K562 (cell line): ENCODE data around the gene RNASEH1. TPM values are rescaled to one million over a fixed set of nuclear protein-coding genes. Genes with fewer than 3 reads are reported as not detected.

ENCODE experiments used
- ATAC-seq: fragments of 200-7000 bp; cut with Tn5 transposase; 3 replicates; pipeline ENCODE4 v1.9.1; 2020; ENCODE audit warnings: moderate library complexity
- BruUV-seq: library from RNA; stranded (reverse); fragments of 400-500 nt; replicated peaks from 2 replicates; lab custom pipeline; 2021; lab: Mats Ljungman, UMichigan
- CTCF ChIA-PET: fragments of 300-600 bp; formaldehyde crosslinking; extraction: SDS; loops from one replicate; lab custom pipeline; 2021; ENCODE audit warnings: low intra/inter-chr PET ratio; lab: Yijun Ruan, JAX
- POLR2A ChIA-PET: fragments of 300-600, 350-650 bp; sonication (Branson Sonifier 250); formaldehyde crosslinking; extraction: SDS; loops from one replicate; lab custom pipeline; 2021; ENCODE audit warnings: antibody characterized with exemption, inconsistent platforms; lab: Yijun Ruan, JAX
- DNase-seq, 4 experiments: peaks; one replicate each; pipeline versions ENCODE4 v3.0.0 to v3.0.0-alpha.2; 2011 to 2018; ENCODE audit warnings: low spot score in 3 of 4, mixed read lengths in 3 of 4; ENCODE audit errors: extremely low read depth in 1 of 4
- FAIRE-seq: peaks from 2 replicates; lab custom pipeline; 2011; peaks lifted over from hg19 to GRCh38; lab: Jason Lieb, UNC
- H2AFZ ChIP-seq: 2 replicates; pipeline ENCODE4 v1.6.0; 2011; ENCODE audit warnings: low read depth, low read length, control low read depth, inconsistent platforms
- H3K27ac ChIP-seq: fragments of 200-600 bp; 3 replicates; pipeline ENCODE4 v1.8.0; 2011; ENCODE audit warnings: low read depth, mild to moderate bottlenecking, control low read depth, inconsistent platforms, low read length, moderate library complexity, mixed read lengths; ENCODE audit errors: extremely low read depth
- H3K27me3 ChIP-seq, 2 experiments: fragments of 300-600 bp in 1 of 2; 2 replicates in 1 of 2; 3 replicates in 1 of 2; pipeline versions ENCODE4 v1.6.0 to v1.8.0; 2011; ENCODE audit warnings: inconsistent platforms in 2 of 2, low read length in 2 of 2, mild to moderate bottlenecking in 1 of 2, mixed read lengths in 1 of 2, moderate library complexity in 1 of 2; ENCODE audit not compliant: control insufficient read depth in 2 of 2, insufficient read depth in 2 of 2
- H3K36me3 ChIP-seq: fragments of 300-600 bp; 3 replicates; pipeline ENCODE4 v1.8.0; 2011; ENCODE audit warnings: mild to moderate bottlenecking, low read length, inconsistent platforms; ENCODE audit not compliant: control insufficient read depth, insufficient read depth
- H3K4me1 ChIP-seq, 2 experiments: fragments of 200-600 bp in 1 of 2; replicated peaks in 1 of 2; 2 replicates in 1 of 2; 3 replicates in 1 of 2; pipeline versions ENCODE4 v1.5.1 to v1.8.0; 2011; ENCODE audit warnings: inconsistent platforms in 2 of 2, low read length in 2 of 2, mild to moderate bottlenecking in 1 of 2, mixed read lengths in 1 of 2, moderate library complexity in 1 of 2; ENCODE audit not compliant: control insufficient read depth in 2 of 2, insufficient read depth in 2 of 2
- H3K4me2 ChIP-seq: 2 replicates; pipeline ENCODE4 v1.6.1; 2011; ENCODE audit warnings: low read length, control low read depth, inconsistent platforms, mixed read lengths; ENCODE audit not compliant: insufficient read depth
- H3K4me3 ChIP-seq: fragments of 200-600 bp; sonication (generic), shearing (Covaris generic); 2 replicates; pipeline ENCODE4 v1.5.1; 2016; ENCODE audit warnings: control low read depth, inconsistent platforms
- H3K79me2 ChIP-seq: fragments of 200-600 bp; 3 replicates; pipeline ENCODE4 v1.8.0; 2011; ENCODE audit warnings: low read length, inconsistent platforms; ENCODE audit not compliant: control insufficient read depth, insufficient read depth
- H3K9ac ChIP-seq, 2 experiments: 2 replicates each; pipeline versions ENCODE4 v1.6.0 to v1.6.1; 2011; ENCODE audit warnings: low read depth in 2 of 2, low read length in 2 of 2, control low read depth in 1 of 2, inconsistent platforms in 1 of 2, mild to moderate bottlenecking in 1 of 2, mixed read lengths in 1 of 2; ENCODE audit not compliant: insufficient read depth in 1 of 2
- H3K9me1 ChIP-seq: one replicate; pipeline ENCODE4 v1.6.0; 2011; ENCODE audit warnings: inconsistent platforms, mild to moderate bottlenecking, low read length, moderate library complexity; ENCODE audit not compliant: control insufficient read depth, insufficient read depth
- H3K9me3 ChIP-seq: replicated peaks from 2 replicates; pipeline ENCODE4 v1.5.1; 2011; ENCODE audit warnings: low read depth, low read length, inconsistent platforms; ENCODE audit not compliant: control insufficient read depth, insufficient read depth
- H4K20me1 ChIP-seq: replicated peaks from 2 replicates; pipeline ENCODE4 v1.6.1; 2011; ENCODE audit warnings: low read length, inconsistent platforms, mixed read lengths; ENCODE audit not compliant: control insufficient read depth, insufficient read depth
- CHD1 ChIP-seq: fragments of 200-600 bp; sonication (generic); IDR thresholded peaks from one replicate; pipeline ENCODE4 v1.6.1; 2012; ENCODE audit warnings: mild to moderate bottlenecking, moderate library complexity, low read length, inconsistent platforms
- FOSL1 ChIP-seq: fragments of 200-800 bp; sonication (Bioruptor generic); conservative IDR thresholded peaks from 2 replicates; pipeline ENCODE4 v1.6.1; 2016; ENCODE audit warnings: missing genetic modification characterization, missing compliant biosample characterization
- GTF2E2 ChIP-seq: fragments of 200-800 bp; sonication (Bioruptor generic); IDR thresholded peaks from 2 replicates; pipeline ENCODE4 v1.6.1; 2016; ENCODE audit warnings: missing genetic modification characterization, missing compliant biosample characterization
- PRMT5 ChIP-seq: sonication (generic); formaldehyde crosslinking; IDR thresholded peaks from 2 replicates; pipeline ENCODE4 v1.5.0; 2020; ENCODE audit warnings: missing genetic modification reagents
- PURB ChIP-seq: sonication (generic); formaldehyde crosslinking; IDR thresholded peaks from 2 replicates; pipeline ENCODE4 v1.9.0; 2021; ENCODE audit warnings: low read depth, mild to moderate bottlenecking, missing genetic modification reagents
- RB1 ChIP-seq: fragments of 450-650 bp; IDR thresholded peaks from 2 replicates; pipeline ENCODE4 v1.6.1; 2017; ENCODE audit warnings: low read depth, mild to moderate bottlenecking
- TAF9B ChIP-seq: fragments of 450-650 bp; IDR thresholded peaks from 2 replicates; pipeline ENCODE4 v1.6.1; 2018; ENCODE audit warnings: mild to moderate bottlenecking; ENCODE audit not compliant: partially characterized antibody
- YY1 ChIP-seq, 3 experiments: IDR thresholded peaks; 2 replicates each; pipeline ENCODE4 v1.6.1; 2011; ENCODE audit warnings: low read length in 2 of 3, mild to moderate bottlenecking in 2 of 3, moderate library complexity in 2 of 3, borderline replicate concordance in 1 of 3, control low read depth in 1 of 3, low read depth in 1 of 3; ENCODE audit not compliant: insufficient read depth in 3 of 3, insufficient replicate concordance in 2 of 3, control insufficient read depth in 1 of 3, insufficient read length in 1 of 3; ENCODE audit errors: extremely low read depth in 1 of 3
- ZFP30 ChIP-seq: fragments of 250-450 bp; sonication (Bioruptor Pico); IDR thresholded peaks from 2 replicates; pipeline ENCODE4 v1.8.0; 2022; ENCODE audit warnings: moderate library complexity, mild to moderate bottlenecking, inconsistent platforms, borderline replicate concordance
- WGBS: fragments of 100-300 bp; shearing (Covaris generic); methylation state at CpG from one replicate; pipeline ENCODE4 v1.1.6; 2016; ENCODE audit warnings: low coverage, mixed read lengths; ENCODE audit not compliant: insufficient coverage; ENCODE audit errors: missing lambda C conversion rate; 5-methylcytosine and 5-hydroxymethylcytosine counted together
- in situ Hi-C: fragments of 300-500 bp; cut with MboI; formaldehyde crosslinking; loops from 4 replicates; pipeline ENCODE4 v1.15.0; 2018; ENCODE audit warnings: inconsistent platforms, mixed read lengths
- intact Hi-C: fragments of 100-400 bp; cut with micrococcal nuclease; formaldehyde crosslinking; loops from 2 replicates; pipeline ENCODE4 v1.14.2; 2022
- polyA plus RNA-seq, 8 experiments: library from polyadenylated mRNA; depleted of rRNA in 4 of 8; stranded (reverse) in 5 of 8; unstranded in 3 of 8; fragments of >200 nt; fragmentation: Nextera tagmentation in 2 of 8; fragmentation: Illumina TruSeq in 1 of 8; extraction: Ambion mirVana in 2 of 8; extraction: Trizol in 1 of 8; gene quantifications; 2 replicates each; pipeline versions ENCODE4 v1.2.1 to v1.2.3, GENCODE V29; 2011 to 2014; ENCODE audit warnings: inconsistent platforms in 1 of 8, missing spikeins in 1 of 8
- total RNA-seq, 7 experiments: library from RNA; depleted of rRNA in 6 of 7; stranded (reverse); fragments of >200 nt in 6 of 7; fragmentation: Illumina TruSeq in 2 of 7; extraction: Trizol in 2 of 7; gene quantifications; 2 replicates each; pipeline versions ENCODE4 v1.2.1 to v1.2.3, GENCODE V29; 2011 to 2021; ENCODE audit warnings: low replicate concordance in 1 of 7
- TF ChIP-seq, protein P1 (sequence below), 3 experiments: fragments of 200-800 bp in 1 of 3; fragments of 250-450 bp in 1 of 3; fragments of 450-650 bp in 1 of 3; sonication (Bioruptor Pico) in 1 of 3; sonication (Bioruptor generic) in 1 of 3; formaldehyde crosslinking in 1 of 3; IDR thresholded peaks; 2 replicates each; pipeline versions ENCODE4 v1.6.1 to v1.8.0; 2016 to 2022; ENCODE audit warnings: mild to moderate bottlenecking in 2 of 3, missing genetic modification characterization in 2 of 3, missing compliant biosample characterization in 1 of 3, moderate library complexity in 1 of 3
- TF ChIP-seq, protein P2 (sequence below): fragments of 450-650 bp; formaldehyde crosslinking; IDR thresholded peaks from 2 replicates; pipeline ENCODE4 v1.4.0; 2020; ENCODE audit warnings: mild to moderate bottlenecking, moderate library complexity
- TF ChIP-seq, protein P3 (sequence below), 2 experiments: IDR thresholded peaks; 2 replicates each; pipeline ENCODE4 v1.6.1; 2012; ENCODE audit warnings: improper control_type of control experiment in 2 of 2, low read depth in 2 of 2, low read length in 2 of 2, borderline replicate concordance in 1 of 2

The RNASEH1 gene
- total and polyA plus RNA-seq, 9 of the 15 experiments (the other 6 are each of a cell fraction or from before 2014, with no cell fraction given), result 25.7 to 47.5 (median 42.8) TPM

DNA sequence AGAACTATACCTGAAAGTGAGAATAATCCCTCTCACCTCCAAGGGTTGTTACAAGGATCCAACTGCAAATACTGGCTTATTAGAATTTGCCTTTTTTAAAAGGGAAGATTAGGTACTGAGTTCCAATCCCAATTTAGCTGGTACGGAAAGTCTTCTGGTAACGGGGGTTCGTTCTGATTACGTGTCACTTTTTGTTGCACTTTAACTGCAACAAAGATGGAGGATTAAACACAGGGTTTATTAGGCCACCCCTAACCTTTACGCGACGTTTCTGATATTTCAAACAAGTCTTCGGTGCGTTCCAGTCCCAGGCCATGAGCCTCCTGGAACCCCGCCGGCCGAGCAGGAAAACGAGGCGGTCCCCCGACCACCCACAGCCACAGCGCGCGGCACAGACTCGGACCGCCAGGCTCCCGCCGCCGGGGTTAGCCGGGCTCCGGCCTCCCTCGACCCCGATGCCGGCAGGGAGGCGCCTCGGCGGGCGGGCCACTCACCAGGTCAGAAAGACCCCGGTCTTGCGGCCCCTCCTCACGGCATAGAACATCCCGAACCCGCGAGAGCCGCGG lies 411 bp downstream of the RNASEH1 start:
- Histone ChIP-seq H3K4me2 (peak overlapping the region; percentile 91), H2AFZ (peak overlapping the region; percentile 82), H3K4me3 (peak overlapping the region; percentile 99), H3K9me1 (no peaks in the 10 kb centered on the region), H4K20me1 (no peaks in the 10 kb centered on the region), H3K27ac (peak overlapping the region; percentile 89), H3K9ac (peak overlapping the region; percentile 95 to 99), H3K9me3 (no peaks in the 10 kb centered on the region), H3K4me1 (peaks cover 12 to 16% of the 10 kb centered on the region in 2 experiments; a peak in 4 of 5 replicates), H3K27me3 (no peaks in the 10 kb centered on the region), H3K36me3 (peaks cover 47% of the 10 kb centered on the region), H3K79me2 (peaks cover 49% of the 10 kb centered on the region)
- in situ Hi-C loops, result no loop called here
- FAIRE-seq (no peak), DNase-seq (no peak), ATAC-seq (peak; percentile 45)
- TSS peak; percentile 74 for BruUV-seq
- 2% methylated on average over 38 of the region's 40 CpGs for WGBS
- intact Hi-C loops, result loop anchor here (1.0 kb wide), 1 partner anchor 18 kb away; the partner anchor contains the start of gene RPS7
- CTCF ChIA-PET, result no interaction called here
- POLR2A ChIA-PET, result interaction anchor here (0.8 to 2.1 kb wide), 9 partner anchors 12 to 85 kb away, joined by 3 to 8 read pairs (median 3); partner anchors contain the start of gene COLEC11
- TF ChIP-seq, protein P1, sequence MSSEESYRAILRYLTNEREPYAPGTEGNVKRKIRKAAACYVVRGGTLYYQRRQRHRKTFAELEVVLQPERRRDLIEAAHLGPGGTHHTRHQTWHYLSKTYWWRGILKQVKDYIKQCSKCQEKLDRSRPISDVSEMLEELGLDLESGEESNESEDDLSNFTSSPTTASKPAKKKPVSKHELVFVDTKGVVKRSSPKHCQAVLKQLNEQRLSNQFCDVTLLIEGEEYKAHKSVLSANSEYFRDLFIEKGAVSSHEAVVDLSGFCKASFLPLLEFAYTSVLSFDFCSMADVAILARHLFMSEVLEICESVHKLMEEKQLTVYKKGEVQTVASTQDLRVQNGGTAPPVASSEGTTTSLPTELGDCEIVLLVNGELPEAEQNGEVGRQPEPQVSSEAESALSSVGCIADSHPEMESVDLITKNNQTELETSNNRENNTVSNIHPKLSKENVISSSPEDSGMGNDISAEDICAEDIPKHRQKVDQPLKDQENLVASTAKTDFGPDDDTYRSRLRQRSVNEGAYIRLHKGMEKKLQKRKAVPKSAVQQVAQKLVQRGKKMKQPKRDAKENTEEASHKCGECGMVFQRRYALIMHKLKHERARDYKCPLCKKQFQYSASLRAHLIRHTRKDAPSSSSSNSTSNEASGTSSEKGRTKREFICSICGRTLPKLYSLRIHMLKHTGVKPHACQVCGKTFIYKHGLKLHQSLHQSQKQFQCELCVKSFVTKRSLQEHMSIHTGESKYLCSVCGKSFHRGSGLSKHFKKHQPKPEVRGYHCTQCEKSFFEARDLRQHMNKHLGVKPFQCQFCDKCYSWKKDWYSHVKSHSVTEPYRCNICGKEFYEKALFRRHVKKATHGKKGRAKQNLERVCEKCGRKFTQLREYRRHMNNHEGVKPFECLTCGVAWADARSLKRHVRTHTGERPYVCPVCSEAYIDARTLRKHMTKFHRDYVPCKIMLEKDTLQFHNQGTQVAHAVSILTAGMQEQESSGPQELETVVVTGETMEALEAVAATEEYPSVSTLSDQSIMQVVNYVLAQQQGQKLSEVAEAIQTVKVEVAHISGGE (CRISPR knock-in tag; IDR thresholded peaks at IDR 0.05), result 0 out of 6 replicates have a peak, but pooled peaks of 1 of the 3 experiments have one; percentile 34
- TF ChIP-seq, protein P2, sequence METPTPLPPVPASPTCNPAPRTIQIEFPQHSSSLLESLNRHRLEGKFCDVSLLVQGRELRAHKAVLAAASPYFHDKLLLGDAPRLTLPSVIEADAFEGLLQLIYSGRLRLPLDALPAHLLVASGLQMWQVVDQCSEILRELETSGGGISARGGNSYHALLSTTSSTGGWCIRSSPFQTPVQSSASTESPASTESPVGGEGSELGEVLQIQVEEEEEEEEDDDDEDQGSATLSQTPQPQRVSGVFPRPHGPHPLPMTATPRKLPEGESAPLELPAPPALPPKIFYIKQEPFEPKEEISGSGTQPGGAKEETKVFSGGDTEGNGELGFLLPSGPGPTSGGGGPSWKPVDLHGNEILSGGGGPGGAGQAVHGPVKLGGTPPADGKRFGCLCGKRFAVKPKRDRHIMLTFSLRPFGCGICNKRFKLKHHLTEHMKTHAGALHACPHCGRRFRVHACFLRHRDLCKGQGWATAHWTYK, result peak; percentile 27; the same call in 1 of the 2 replicates
- TF ChIP-seq ZFP30 (CRISPR knock-in tag), result no peak
- peak; percentile 9 for TF ChIP-seq TAF9B
- TF ChIP-seq RB1, result peak; percentile 41; the same call in 1 of the 2 replicates
- 0 out of 2 replicates have a peak, but pooled peaks have one; percentile 54 for TF ChIP-seq PURB (CRISPR knock-in tag)
- TF ChIP-seq, protein P3, sequence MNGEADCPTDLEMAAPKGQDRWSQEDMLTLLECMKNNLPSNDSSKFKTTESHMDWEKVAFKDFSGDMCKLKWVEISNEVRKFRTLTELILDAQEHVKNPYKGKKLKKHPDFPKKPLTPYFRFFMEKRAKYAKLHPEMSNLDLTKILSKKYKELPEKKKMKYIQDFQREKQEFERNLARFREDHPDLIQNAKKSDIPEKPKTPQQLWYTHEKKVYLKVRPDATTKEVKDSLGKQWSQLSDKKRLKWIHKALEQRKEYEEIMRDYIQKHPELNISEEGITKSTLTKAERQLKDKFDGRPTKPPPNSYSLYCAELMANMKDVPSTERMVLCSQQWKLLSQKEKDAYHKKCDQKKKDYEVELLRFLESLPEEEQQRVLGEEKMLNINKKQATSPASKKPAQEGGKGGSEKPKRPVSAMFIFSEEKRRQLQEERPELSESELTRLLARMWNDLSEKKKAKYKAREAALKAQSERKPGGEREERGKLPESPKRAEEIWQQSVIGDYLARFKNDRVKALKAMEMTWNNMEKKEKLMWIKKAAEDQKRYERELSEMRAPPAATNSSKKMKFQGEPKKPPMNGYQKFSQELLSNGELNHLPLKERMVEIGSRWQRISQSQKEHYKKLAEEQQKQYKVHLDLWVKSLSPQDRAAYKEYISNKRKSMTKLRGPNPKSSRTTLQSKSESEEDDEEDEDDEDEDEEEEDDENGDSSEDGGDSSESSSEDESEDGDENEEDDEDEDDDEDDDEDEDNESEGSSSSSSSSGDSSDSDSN (IDR thresholded peaks at IDR 0.05; ENCODE audit: borderline replicate concordance in 1 of 2, low read depth in 2 of 2, low read length in 2 of 2), result no peak
- TF ChIP-seq PRMT5 (CRISPR knock-in tag), result 0 out of 2 replicates have a peak, but pooled peaks have one; percentile 44
- no peak for TF ChIP-seq FOSL1 (tag)
- peak; percentile 57 for TF ChIP-seq CHD1
- 0 out of 2 replicates have a peak, but pooled peaks have one; percentile 74 for TF ChIP-seq GTF2E2
- TF ChIP-seq YY1 (IDR thresholded peaks at IDR 0.05; ENCODE audit: borderline replicate concordance in 1 of 3, control insufficient read depth in 1 of 3, extremely low read depth in 1 of 3, insufficient read depth in 3 of 3, insufficient read length in 1 of 3, insufficient replicate concordance in 2 of 3, low read depth in 1 of 3, low read length in 2 of 3), result peak in 1 of 3 experiments; percentile 4
